Sciatic nerve (tissue), 2 donors: Measurements from ENCODE around the gene DHX57. TPM values are rescaled to one million over a fixed set of nuclear protein-coding genes. Genes with fewer than 3 reads are reported as not detected.
"Not testable (repeated sequence)": the region's sequence is repeated elsewhere in the genome, so short reads cannot be mapped to it uniquely, and the experiment has no call there.

Experiments used
- ATAC-seq: fragments of 200-7000 bp; cut with Tn5 transposase; one replicate; pipeline ENCODE4 v1.9.1; 2020; ENCODE audit warnings: mild to moderate bottlenecking, moderate library complexity
- DNase-seq: peaks from one replicate; pipeline ENCODE4 v3.0.0-alpha.2; 2020; ENCODE audit warnings: low spot score
- intact Hi-C: fragments of 100-400 bp; cut with DNase I; formaldehyde crosslinking; loops from one replicate; pipeline ENCODE4 v1.14.2; 2022
- total RNA-seq: library from RNA; stranded (reverse); fragmentation: NEBNext Ultra II Directional; extraction: Animal tissue kit (Norgen Biotek cat#: 25700); gene quantifications from one replicate; pipeline ENCODE4 v1.2.1, GENCODE V29; 2021
- donor health status: DM: no; HTN: no; CAD: no.
- donor health status: DM: no; HTN: no; CAD: no.

DHX57 gene
- total RNA-seq, 1 donor from 2014 or later, result 19.8 TPM

DNA sequence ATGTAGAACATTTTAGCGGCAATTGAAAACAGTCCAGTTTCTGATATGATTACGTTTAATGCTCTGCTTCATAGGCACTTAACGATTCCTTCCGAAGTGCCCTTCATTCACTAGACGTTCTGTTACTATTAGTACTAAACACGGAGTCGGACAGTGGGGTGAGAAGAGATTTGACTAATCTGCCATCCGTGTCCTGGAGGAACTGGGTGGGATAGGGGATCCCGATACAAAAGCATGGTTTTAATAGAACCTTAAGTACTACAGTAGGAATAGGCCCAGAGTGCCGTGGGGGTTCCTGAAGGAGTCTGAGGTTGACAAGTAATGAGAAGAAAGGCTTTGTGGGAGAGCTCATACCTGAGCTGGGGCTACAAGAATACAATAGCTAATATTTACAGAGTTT is 673 bp upstream of the DHX57 start:
- ATAC-seq (peak; percentile 5), DNase-seq (no peak)
- intact Hi-C loops, result no loop called here

DNA sequence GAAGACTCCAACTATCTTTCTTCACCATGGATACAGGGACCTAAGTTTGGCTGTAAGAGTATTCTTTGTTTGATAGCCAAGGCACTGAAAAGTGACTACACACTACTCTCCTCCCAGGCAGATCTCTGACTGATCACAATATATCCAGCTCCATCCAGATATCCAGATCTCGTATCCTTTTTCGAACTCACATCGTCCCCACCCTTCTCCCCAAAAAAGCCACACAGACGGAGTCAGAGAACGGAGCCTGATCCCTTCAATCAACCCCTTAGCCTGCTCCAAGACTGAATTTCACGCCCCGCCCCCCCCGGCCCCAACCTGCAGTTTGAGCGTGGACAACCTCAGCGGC is 533 bp downstream of the DHX57 start:
- intact Hi-C loops, result no loop called here
- no peak for DNase-seq
- peak; percentile 35 for ATAC-seq

DNA sequence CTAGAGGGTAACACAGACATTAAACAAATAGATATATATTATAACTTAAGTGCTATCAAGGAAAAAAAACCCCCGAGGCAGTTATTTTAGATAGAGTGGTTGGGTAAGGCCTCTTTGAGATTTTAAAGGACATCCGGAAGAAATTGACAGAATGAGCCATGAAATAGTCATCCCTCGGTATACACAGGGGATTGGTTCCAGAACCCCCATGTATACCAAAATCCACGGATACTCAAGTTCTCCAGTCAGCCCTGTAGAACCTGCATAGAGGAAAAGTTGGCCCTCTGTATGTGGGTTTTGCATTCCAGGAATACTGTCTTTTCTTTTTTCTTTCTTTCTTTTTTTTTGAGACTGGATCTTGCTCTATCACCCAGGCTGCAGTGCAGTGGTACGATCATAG is 2.0 kb downstream of the DHX57 start:
- ATAC-seq (no peak), DNase-seq (no peak)
- intact Hi-C loops, result no loop called here

DNA sequence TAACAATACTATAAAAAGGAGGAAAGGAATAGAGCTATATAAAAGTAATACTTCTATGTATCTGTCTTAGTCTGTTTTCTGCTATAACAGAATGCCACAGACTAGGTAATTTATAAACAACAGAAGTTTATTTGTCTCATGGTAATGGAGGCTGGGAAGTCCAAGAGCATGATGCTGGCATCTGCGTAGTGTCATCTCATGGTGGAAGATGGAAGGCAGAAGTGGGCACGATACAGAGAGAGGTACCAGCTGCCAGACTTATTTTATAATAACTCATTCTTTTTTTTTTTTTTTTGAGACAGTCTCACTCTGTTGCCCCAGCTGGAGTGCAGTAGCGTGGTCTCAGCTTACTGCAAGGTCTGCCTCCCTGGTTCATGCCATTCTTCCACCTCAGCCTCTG is 4.3 kb downstream of the DHX57 start:
- DNase-seq (no peak), ATAC-seq (no peak)
- intact Hi-C loops, result no loop called here

DNA sequence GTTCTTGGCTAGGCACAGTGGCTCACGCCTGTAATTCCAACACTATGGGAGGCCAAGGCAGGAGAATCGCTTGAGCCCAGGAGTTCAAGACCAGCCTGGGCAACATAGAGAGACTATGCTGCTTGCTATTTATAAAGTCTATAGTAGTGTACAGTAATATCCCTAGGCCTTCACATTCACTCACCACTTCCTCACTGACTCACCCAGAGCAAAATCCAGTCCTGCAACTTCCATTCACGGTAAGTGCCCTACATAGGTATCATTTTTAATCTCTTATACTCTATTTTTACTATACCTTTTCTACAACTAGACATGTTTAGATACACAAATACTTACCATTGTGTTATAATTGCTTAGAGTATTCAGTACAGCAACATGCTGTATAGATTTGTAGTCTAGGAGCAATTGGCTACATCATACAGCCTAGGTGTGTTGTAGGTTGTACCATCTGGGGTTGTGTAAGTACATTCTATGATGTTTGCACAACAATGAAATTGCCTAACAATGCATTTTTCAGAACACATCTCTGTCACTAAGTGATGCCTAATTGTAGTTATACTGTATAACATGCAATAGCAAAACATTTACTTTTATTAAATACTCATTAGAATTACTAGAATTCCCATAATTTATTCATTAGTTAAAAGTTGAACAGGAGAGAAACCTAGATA is 8.8 kb downstream of the DHX57 start:
- DNase-seq (no peak), ATAC-seq (no peak)
- intact Hi-C loops, result no loop called here

DNA sequence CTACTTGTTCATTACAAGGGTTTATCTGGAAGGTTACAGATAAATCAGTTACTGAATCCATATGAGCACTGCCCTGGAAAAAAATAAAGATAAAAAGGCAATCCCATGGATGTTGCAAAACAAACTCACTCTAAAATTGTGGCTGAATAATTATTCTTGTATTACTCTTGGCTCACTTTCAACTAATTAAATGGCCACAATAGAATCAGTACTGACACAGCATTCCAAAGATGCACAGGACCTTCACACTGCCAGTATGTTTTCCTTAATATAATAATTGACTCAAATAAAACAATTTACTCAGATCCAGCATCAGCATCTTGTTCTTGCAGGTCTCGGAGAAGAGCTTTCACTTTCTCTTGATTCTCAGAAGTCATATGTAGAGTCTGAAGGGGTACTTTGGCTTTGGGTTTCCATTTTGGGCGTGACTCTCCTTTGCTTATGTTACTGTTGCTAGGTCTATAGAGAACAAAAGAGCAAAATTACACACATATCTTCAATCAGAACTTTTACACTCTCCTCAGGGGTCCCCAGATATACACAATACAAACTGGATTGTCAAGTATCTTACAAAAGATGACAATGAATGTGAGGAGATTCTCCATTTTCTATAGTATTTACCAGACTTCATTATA is 12.6 kb downstream of the DHX57 start:
- ATAC-seq (no peak), DNase-seq (no peak)
- intact Hi-C loops, result no loop called here

DNA sequence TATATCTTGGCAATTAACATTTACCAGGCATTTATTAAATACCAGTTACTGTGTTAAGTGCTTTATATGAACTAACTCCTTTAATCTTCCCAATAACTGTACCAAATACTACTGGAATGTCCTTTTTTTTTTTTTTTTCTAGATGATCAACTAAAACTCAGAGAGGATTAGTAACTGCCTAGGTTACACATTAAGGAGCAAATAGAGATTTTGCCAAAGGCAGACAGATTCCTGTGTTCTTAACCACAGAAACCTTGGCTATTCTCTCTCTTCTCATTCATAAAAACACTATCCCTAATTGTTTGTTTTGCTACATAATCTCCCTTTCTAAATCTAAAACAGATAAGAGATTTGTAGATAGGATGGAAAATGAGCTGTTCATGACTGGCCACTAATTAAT is 13.3 kb downstream of the DHX57 start:
- ATAC-seq (no peak), DNase-seq (no peak)
- intact Hi-C loops, result no loop called here

DNA sequence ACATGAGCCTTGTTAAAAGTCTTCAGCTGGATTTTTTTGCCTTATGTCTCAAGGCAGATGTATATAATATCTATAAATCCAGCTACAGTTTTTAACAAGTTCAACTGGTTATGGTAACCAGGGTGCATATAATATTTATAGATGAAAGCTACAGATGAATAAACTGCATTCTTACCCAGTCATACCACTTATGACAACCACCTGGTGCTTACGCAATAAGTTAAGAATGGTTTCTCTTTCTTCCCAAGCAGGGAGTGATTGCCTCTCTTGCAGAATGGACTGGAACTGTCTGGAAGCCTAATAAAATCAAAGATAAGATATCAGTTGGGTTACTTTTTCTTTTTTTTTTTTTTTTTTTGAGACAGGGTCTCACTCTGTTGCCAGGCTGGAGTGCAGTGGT is 19.6 kb downstream of the DHX57 start:
- intact Hi-C loops, result no loop called here
- DNase-seq, result no peak
- no peak for ATAC-seq

DNA sequence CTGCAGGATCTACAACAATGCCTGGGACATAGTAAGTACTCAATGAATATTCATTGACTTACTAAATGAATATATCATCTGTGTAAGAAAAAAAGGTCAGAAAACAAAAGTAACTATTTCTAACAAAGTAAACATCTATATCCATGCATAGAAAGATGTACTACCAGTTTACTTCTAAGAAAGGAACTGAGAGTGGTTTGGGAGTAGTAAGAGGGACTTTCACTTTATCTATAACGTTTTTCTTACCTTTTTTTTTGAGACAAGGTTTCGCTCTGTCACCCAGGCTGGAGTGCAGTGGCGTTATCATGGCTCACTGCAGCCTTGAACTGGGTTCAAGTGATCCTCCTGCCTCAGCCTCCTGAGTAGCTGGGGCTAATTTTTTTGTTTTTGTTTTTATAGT is 25.7 kb downstream of the DHX57 start:
- DNase-seq (no peak), ATAC-seq (no peak)
- intact Hi-C loops, result no loop called here

DNA sequence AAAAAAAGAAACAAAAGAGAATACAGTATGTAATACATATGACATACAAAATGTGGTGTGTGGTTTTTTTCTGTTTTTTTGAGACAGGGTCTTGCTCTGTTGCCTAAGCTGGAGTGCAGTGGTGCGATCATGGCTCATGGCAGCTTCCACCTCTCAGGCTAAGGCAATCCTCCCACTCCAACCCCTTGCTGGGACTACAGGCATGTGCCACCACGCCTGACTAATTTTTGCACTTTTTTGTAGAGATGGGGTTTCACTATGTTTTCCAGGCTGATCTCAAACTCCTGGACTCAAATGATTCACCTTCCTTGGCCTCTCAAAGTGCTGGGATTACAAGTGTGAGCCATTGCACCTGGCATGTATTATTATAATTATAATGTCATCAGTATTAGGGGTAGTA is 38.9 kb downstream of the DHX57 start:
- intact Hi-C loops, result no loop called here
- DNase-seq, result no peak

DNA sequence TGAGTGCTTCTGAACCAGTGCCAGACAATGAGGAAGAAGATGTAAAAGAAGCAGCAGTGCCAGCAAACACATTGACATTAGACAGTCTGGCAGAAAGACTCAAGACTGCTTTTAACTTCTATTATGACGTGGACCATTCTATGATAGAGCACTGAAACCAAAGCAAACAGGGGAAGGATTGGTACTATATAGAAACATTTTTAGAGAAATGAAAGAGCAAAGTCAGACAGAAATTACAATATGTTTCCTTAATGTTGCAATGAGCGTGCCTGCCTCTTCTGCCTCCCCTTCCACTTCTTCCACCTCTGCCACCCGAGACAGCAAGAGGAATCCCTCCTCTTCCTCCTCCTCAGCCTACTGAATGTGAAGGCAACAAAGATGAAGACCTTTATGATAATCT is 39.7 kb downstream of the DHX57 start:
- ATAC-seq (peak; percentile 85), DNase-seq (no peak)
- intact Hi-C loops, result no loop called here

More for the DNA sequence above, 38.9 kb downstream of the DHX57 start:
- no peak for ATAC-seq

DNA sequence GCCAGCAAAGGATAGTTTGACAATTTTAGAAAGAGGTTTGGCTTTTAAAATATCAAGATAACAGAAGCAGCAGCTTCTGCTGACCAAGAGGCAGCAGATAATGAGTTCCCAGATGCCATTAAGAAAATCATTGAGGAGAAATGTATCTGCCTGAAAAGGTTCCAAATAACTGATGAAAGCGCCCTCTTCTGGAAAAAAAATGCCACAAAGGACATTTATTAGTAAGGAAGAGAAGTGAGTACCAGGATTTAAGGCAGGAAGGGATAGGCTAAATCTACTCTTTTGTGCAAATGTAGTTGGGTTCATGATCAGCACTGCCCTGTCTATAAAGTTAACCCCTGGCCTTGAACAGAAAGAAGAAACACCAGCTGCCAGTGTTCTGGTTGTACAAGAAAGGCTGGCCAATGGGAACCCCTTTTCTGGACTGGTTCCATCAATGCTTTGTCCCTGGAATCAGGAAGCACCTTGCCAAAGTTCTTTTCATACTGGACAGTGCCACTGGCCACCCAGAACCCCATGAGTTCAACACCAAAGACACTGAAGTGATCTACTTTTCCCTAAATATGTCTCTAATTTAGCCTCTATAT is 40.6 kb downstream of the DHX57 start:
- ATAC-seq, result no peak
- intact Hi-C loops, result no loop called here
- no peak for DNase-seq

DNA sequence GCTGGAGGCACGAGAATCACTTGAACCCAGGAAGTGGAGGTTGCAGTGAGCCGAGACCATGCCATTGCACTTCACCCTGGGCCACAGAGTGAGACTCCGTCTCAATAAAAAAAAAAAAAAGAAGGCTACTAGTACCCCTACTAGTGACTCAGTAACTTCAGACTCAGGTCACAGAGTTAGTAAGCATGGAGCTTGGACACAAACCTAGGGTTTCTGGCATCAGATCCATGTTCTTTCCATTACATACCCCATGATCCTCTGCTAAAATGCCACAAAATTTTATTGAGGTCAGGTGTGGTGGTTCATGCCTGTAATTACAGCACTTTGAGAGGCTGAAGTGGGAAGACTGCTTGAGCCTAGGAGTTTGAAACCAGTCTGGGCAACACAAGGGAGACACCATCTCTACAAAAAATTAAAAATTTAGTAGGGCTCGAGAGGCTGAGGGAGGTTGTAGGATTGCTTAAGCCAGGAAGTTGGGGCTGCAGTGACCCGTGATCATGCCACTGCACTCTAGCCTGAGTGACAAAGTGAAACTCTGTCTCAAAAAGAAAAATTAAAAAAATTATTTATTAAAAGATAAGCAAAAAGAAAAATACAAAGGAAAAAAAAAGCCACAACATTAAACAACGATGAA is 45.1 kb downstream of the DHX57 start:
- intact Hi-C loops, result no loop called here
- DNase-seq (no peak), ATAC-seq (peak; percentile 58)

DNA sequence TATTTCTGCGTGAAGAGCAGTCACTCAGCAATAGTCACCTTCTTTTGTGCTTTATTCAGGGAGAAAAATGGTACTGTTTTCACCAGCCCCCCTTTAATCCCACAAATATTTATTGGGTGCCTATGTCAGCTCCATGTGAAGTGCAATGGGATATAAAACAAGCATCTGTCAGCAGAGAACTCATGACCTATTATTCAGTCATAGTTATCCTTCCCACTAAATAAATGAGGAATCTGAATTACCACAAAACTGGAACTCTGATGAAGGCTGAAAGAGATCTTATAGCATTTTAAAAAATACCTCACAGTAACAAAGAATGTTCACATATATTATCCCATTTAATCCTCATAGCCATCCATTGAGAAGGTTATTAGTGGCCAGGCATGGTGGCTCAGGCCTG is 45.8 kb downstream of the DHX57 start:
- DNase-seq, result no peak
- intact Hi-C loops, result no loop called here

DNA sequence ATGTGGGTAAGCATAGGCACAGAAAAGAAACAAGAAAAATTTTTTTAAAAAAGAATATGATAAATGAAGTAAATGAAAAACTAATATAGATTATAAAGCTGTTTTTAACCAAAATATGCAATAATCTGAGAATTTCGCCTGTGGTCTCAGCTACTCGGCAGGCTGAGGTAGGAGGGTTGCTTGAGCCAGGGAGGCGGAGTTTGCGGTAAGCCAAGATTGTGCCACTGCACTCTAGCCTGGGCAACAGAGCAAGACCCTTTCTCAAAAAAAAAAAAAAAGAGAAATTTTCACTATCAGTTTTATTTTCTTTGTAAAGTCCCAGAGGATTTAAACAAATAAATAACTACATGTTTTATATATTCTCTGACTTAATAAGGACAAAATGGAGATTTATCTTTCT is 47.3 kb downstream of the DHX57 start:
- ATAC-seq, result no peak
- intact Hi-C loops, result no loop called here
- DNase-seq, result no peak

More for the DNA sequence above, 45.8 kb downstream of the DHX57 start:
- ATAC-seq, result no peak

DNA sequence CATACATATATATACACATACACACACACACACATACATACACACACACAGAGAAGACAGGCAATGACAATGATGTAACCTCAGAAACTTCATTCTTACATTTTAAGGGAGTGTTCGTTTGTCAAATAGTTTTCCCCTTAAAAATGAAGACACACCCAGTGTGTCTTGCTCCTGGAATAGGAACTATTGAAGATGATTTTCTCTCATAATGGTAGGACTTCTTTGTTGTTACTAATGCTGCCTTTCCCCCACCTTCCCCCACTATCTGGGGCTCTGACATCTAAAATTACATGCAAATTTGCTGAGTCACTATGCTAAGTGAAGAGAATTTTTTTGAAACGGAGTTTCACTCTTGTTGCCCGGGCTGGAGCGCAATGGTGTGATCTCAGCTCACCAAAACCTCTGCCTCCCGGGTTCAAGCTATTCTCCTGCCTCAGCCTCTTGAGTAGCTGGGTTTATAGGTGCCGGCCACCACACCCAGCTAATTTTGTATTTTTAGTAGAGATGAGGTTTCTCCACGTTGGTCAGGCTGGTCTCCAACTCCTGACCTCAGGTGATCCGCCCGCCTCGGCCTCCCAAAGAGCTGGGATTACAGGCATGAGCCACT is 48.1 kb downstream of the DHX57 start:
- DNase-seq, intact Hi-C loops: not testable (repeated sequence)
- ATAC-seq, result peak; percentile 79

DNA sequence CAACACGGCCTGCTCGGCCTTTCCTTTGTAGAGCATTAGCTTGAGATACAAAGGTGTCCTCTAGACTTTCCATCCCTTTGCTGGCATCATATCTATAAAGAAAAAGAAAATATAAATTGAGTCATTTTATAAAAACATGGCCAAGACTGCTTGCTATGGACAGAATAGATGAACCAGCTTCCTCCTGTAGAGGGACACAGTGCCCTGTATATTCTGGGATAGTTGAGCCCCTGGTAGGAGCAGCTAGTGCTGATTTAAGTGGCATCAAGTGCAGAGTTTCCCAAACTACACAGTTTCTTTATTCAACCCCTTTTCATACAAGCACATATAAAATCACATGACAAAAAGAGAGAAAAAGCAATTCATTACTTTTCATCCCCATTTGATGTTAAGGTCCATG is 49.8 kb downstream of the DHX57 start:
- intact Hi-C loops, result no loop called here
- ATAC-seq, result no peak

DNA sequence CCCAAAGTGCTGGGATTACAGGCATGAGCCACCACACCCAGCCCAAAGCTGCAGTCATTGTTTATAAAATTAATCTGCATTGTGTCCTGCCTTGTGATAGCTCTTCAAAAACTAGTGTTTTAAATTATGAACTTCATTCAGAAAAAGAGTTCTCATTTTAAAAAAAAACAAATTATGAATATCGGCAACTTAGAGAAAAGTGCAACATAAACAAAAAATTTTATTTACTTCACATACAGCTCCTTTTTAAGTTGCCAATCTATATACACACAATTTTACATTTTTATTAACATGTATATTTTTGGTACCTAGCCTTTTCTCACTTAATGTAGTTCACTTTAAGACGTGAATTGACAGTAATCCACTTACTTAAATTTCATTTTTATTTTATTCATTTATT is 50.8 kb downstream of the DHX57 start:
- intact Hi-C loops, result no loop called here
- ATAC-seq (no peak), DNase-seq (no peak)

More for the DNA sequence above, 49.8 kb downstream of the DHX57 start:
- DNase-seq, result no peak

DNA sequence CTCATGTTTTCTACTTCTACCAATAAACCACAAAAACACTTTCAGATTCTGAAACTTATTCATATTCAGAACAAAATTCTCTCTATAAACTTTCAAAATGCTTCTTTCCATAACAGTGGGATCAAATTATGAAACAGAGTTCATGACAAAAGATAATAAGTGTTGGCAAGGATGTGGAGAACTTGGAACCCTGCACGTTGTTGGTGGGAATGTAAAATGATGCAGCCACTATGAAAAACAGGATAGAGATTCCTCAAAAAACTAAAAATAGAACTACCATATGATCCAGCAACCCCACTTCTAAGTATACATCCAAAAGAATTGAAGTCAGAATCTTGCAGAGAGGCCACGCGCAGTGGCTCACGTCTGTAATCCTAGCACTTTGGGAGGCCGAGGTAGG is 52.3 kb downstream of the DHX57 start:
- DNase-seq (no peak), ATAC-seq (no peak)
- intact Hi-C loops, result no loop called here

DNA sequence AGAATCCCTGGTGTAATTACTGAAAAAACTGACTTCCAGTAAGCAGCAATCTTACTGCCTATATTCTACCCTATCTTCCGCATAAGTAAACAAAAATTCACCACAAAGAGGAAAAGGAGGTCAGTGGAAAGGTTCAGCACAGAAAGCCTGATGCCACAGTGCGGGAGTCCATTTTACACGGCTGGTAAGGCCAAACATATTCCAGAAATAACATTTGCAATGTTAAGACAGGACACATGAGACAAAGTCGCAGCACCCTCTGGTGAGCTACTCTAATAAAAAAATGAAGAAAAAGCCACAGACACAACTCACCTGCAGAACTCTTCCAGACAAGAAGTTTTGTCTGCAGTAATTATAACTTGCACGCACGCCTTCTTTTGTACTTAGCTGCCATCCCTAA is 57.2 kb downstream of the DHX57 start:
- intact Hi-C loops, result loop anchor here (5.0 kb wide), 1 partner anchor 284 kb away; no protein-coding TSS in a partner anchor
- DNase-seq (no peak), ATAC-seq (no peak)
